NB4 (cell line): ENCODE data around the gene LDHAL6B.

Experiments
- DNase-seq: peaks from one replicate; pipeline ENCODE4 v3.0.0; 2010; ENCODE audit warnings: low read depth
- H3K4me3 ChIP-seq: one replicate; pipeline ENCODE4 v1.5.1; 2011; ENCODE audit warnings: mild to moderate bottlenecking, low read depth, low read length, moderate library complexity
- MYC ChIP-seq: IDR thresholded peaks from 2 replicates; pipeline ENCODE4 v1.6.1; 2011; ENCODE audit warnings: low read depth, low read length
- POLR2A ChIP-seq: IDR thresholded peaks from 2 replicates; pipeline ENCODE4 v1.6.1; 2011; ENCODE audit warnings: mild to moderate bottlenecking; ENCODE audit not compliant: insufficient read length; ENCODE audit errors: extremely low read depth
- TF ChIP-seq, protein P1 (sequence below): IDR thresholded peaks from 2 replicates; pipeline ENCODE4 v1.6.1; 2011; ENCODE audit warnings: low read depth, low read length
- TF ChIP-seq, protein P2 (sequence below): IDR thresholded peaks from one replicate; pipeline ENCODE4 v1.5.1; 2012; ENCODE audit warnings: low read depth, low read length

The LDHAL6B gene

GRCh38 chr15:59174835-59175831 lies 31.5 kb upstream of the LDHAL6B start:
- H3K4me3 ChIP-seq: no peak overlapping the region

DNA sequence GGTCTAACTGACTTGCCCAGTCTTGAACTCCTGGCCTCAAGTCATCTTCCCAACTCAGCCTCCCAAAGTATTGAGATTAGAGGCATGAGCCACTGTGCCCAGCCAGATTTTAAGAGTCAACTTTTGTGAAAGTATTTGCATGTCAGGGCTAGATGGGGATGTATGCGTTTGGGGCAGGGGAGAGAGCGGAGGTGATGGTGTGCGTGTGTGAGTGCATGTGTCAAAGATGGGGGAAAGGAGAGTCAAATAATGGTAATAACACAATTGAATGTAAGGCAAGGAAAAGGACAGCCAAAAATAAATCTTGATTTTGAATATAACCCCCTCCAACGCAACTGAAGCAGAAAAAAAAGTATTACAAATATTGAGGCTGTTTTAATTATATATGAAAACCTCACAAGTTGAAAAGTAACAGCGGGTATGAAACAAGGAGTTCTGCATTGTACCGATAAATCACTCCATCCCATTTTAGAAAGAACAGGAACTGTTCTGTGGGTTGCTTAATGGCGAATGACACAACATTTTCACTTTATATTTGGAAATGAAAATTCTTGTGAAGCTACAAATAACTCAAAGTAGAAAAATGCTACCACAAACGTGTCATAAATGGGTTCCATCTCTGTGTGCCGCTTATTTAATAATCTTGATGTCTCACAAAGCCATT lies 29.9 kb upstream of the LDHAL6B start:
- DNase-seq: no peak
- no peak overlapping the region for H3K4me3 ChIP-seq
- TF ChIP-seq, protein P1, sequence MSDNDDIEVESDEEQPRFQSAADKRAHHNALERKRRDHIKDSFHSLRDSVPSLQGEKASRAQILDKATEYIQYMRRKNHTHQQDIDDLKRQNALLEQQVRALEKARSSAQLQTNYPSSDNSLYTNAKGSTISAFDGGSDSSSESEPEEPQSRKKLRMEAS: no peak
- TF ChIP-seq, protein P2, sequence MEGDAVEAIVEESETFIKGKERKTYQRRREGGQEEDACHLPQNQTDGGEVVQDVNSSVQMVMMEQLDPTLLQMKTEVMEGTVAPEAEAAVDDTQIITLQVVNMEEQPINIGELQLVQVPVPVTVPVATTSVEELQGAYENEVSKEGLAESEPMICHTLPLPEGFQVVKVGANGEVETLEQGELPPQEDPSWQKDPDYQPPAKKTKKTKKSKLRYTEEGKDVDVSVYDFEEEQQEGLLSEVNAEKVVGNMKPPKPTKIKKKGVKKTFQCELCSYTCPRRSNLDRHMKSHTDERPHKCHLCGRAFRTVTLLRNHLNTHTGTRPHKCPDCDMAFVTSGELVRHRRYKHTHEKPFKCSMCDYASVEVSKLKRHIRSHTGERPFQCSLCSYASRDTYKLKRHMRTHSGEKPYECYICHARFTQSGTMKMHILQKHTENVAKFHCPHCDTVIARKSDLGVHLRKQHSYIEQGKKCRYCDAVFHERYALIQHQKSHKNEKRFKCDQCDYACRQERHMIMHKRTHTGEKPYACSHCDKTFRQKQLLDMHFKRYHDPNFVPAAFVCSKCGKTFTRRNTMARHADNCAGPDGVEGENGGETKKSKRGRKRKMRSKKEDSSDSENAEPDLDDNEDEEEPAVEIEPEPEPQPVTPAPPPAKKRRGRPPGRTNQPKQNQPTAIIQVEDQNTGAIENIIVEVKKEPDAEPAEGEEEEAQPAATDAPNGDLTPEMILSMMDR: no peak

More at GRCh38 chr15:59174835-59175831, 31.5 kb upstream of the LDHAL6B start:
- DNase-seq: peak; percentile 64
- no peak for TF ChIP-seq POLR2A
- TF ChIP-seq, protein P2: peak; percentile 57

DNA sequence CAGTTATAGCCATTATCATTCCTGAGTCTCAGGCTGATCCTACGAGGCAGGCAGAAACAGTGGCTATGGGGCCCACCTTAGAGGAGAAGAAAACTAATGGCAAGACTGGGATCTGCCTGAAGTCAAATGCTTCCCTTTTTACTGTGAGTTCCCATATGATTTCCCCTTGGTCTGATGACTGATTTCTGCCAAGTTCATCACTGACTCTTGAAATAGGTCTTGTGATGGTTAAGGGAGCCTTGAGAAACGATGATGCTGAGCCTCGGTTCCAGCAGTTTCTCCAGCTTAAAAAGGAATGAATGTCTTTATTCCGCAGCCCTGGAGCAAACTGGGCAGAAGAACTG lies 29.4 kb upstream of the LDHAL6B start:
- no peak overlapping the region for H3K4me3 ChIP-seq
- DNase-seq: no peak
- TF ChIP-seq MYC: no peak
- no peak for TF ChIP-seq POLR2A
- TF ChIP-seq, protein P2: no peak
- TF ChIP-seq, protein P1: no peak

- H3K4me3 ChIP-seq: no peak overlapping the region
- DNase-seq: no peak
- TF ChIP-seq, protein P1: no peak
- TF ChIP-seq, protein P2: no peak
- TF ChIP-seq POLR2A (no peak), MYC (no peak)
These were observed 28.4 kb upstream of the LDHAL6B start for GRCh38 chr15:59178151-59178695.

DNA sequence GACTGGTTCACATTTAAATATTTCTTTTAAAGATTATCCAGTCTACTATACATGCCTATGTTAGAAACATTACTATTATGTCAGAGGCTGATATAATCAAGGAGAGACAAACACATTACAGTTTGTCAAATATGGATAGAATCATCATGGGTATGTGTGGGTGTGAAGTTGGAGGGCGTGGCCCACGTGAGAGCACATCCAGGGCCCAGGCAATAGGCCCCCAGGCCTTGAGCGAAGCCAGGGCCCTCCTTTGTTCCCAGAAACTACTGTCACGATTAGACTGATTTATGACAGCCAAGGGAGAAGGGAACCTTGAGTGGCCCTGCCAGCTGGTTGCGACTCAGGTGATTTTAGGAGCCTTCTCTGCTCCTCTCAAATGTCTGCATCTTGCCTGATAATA lies 26.9 kb upstream of the LDHAL6B start:
- no peak overlapping the region for H3K4me3 ChIP-seq
- TF ChIP-seq, protein P2: no peak
- TF ChIP-seq MYC (no peak), POLR2A (no peak)
- TF ChIP-seq, protein P1: no peak
- DNase-seq: no peak
